HG02588 (cell line): ENCODE measurements around the gene KCNMB4.

ENCODE experiments used
- ATAC-seq: cut with Tn5 transposase; IDR thresholded peaks from one replicate; pipeline ENCODE4 v1.9.1; 2021; ENCODE audit warnings: mild to moderate bottlenecking, moderate library complexity; ENCODE audit not compliant: unreplicated experiment

The KCNMB4 gene, protein sequence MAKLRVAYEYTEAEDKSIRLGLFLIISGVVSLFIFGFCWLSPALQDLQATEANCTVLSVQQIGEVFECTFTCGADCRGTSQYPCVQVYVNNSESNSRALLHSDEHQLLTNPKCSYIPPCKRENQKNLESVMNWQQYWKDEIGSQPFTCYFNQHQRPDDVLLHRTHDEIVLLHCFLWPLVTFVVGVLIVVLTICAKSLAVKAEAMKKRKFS

GRCh38 chr12:70365648-70366518 is at the start of gene KCNMB4:
KCNMB4 (plus strand) TSS chr12:70366290; CDS start chr12:70366735, 445 bp downstream.
- peak; percentile 87 for ATAC-seq

- peak; percentile 94 for ATAC-seq
Measured at GRCh38 chr12:70317781-70318180, 48.3 kb upstream of the KCNMB4 start.

DNA sequence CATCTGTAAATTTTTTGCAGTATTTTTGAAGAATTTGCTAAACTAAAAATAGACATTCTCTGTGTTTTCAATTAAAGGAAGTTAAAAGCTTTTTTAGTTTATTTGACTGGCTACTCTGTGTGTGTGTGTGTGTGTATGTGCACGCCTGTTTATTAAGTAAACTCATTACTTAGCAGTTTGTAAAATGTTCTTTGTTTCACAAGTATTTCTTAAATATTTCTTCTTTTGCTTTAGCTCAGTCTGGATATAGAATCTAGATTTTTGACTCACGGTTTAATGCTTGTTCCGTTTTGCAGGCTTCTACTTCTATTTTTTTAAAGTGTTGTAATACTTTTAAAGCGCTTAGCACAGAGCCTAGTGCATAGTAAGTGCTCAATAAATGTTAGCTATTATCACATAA is 46.5 kb upstream of the KCNMB4 start:
- ATAC-seq = no peak

DNA sequence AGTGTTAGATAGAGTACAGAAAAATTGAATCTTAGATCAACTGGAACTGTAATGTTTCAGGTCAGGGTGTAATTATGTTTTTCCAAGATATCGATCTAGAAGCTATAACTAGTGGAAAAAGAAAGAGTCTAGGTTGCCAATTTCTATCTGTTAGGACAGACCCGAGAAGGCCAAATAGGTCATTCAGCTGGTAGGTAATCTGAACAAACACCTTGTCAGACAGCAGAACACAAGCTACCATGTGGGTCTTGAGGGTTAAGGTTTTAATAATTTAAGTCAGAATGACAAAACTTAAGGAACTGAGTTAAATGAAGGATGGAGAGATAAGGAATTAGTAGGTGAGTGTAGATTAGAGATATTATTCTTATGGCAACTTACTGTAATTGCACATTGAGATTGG is 44.9 kb upstream of the KCNMB4 start:
- no peak for ATAC-seq

- ATAC-seq = no peak
Measured at GRCh38 chr12:70327541-70327940, 38.5 kb upstream of the KCNMB4 start.

DNA sequence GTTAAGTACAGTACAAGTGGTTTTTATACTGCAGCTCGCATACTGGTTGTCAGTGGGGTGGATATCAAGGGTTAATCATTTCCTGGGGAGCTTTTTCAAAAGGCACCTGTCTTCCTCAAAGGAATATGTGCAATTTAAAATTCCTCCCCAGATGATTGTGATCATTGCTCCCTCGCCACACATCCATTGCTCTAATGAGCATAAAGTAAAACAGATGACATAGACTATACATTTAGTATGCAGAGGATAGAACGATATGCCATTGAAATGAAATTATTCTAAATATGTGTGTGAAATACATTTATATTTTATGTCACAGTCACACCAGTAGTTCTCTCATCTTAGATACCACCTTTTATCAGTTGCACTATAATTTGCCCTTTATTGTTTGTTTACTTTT is 36.4 kb upstream of the KCNMB4 start:
- ATAC-seq = no peak

GRCh38 chr12:70330158-70330557 is 35.9 kb upstream of the KCNMB4 start:
- ATAC-seq = no peak

DNA sequence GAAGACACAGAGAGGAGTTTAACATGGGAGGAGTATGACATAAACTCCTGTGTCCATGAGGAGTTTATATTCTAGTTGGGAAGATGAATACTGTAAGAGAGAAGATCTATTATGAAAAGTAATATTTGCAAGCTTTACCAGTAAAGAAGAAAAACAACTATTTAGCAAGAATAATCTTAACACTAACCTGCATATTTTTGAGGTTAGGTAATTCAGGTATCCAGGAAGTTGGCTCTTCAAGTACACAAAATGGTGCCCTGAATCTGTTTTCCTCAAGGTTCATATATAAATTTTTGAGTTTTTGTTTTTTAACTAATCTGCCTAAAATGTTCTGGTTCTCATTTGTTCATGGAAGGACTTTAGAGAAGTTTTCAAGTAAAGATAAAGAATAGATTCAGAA is 33.9 kb upstream of the KCNMB4 start:
- no peak for ATAC-seq

DNA sequence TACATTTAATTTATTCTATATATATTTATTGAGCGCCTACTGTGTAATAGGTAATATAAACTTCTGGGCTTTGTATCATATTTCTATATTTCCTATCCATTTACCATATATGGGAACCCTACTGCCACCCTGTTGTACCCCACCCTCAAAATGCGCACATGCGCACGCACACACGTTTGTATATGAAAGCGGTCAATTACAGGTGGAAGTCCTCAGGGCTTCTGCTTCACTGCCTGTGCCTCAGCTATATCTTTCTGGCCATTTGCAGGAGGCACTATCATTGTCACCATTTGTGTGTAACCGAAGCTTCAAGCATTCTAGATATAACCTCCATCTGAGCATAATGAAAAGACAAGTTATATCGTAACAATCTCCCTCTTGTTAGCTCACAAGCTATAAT is 31.3 kb upstream of the KCNMB4 start:
- no peak for ATAC-seq

GRCh38 chr12:70338531-70338930 is 27.6 kb upstream of the KCNMB4 start:
- ATAC-seq = no peak

GRCh38 chr12:70351076-70351475 is 15.0 kb upstream of the KCNMB4 start:
- no peak for ATAC-seq

DNA sequence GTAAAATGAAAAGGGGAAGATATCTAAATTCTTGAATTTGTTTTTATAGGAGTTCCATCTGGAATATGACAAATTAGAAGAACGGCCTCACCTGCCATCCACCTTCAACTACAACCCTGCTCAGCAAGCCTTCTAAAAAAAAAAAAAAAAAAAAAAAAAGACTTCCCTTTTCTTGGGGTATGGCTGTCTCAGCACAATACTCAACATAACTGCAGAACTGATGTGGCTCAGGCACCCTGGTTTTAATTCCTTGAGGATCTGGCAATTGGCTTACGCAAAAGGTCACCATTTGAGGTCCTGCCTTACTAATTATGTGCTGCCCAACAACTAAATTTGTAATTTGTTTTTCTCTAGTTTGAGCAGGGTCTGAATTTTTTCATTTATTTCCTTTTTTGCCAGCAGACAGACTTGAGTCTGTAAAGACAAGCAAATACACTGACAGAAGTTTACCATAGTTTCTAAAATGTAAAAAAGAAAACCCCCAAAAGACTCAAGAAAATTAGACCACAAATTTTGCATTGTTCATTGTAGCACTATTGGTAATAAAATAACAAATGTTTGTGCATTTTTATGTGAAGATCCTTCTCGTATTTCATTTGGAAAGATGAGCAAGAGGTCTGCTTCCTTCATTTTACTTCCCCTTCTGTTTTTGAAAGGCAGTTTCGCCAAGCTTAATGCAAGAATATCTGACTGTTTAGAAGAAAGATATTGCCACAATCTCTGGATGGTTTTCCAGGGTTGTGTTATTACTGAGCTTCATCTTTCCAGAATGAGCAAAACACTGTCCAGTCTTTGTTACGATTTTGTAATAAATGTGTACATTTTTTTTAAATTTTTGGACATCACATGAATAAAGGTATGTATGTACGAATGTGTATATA is 12.1 kb upstream of the KCNMB4 start:
- ATAC-seq = no peak

GRCh38 chr12:70354787-70355186 is 11.3 kb upstream of the KCNMB4 start:
- ATAC-seq = no peak

DNA sequence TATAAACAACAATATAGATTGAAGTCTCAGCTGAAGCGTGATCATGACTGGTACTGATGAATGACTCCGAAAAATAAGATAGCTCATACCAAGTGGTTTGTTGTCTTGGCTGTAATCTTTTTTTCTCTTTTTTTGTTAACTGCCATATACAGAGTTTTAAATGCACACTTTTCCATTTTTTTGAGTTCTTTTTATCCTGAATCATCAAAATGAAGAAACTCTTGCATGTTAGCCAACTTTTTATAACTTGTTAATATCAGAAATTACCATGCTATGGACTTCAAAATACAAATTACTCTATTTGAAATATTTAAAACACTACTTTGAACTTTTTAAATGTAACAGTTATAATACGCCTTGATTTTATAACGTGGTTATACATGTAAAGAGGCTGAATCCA is 10.1 kb upstream of the KCNMB4 start:
- no peak for ATAC-seq

GRCh38 chr12:70359458-70360197 is 6.5 kb upstream of the KCNMB4 start:
- ATAC-seq = no peak

DNA sequence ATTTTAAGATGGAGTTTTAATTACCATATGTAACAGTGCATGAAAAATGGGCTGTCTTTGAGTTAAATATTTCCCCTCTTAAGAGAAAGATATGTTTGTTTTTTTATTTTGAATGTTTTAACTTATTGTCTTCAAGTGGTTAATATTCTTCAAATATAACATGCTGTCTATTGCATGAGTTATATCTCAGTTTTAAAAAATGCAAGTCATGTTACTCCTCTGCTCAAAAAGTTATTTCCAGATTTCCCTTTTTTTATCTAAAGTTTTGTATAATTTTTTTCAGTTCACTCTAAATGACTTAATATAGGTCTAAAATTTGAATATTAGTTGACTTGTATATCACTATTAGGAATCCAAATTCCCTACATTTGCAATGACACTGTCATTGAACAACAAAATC is 5.9 kb upstream of the KCNMB4 start:
- no peak for ATAC-seq

DNA sequence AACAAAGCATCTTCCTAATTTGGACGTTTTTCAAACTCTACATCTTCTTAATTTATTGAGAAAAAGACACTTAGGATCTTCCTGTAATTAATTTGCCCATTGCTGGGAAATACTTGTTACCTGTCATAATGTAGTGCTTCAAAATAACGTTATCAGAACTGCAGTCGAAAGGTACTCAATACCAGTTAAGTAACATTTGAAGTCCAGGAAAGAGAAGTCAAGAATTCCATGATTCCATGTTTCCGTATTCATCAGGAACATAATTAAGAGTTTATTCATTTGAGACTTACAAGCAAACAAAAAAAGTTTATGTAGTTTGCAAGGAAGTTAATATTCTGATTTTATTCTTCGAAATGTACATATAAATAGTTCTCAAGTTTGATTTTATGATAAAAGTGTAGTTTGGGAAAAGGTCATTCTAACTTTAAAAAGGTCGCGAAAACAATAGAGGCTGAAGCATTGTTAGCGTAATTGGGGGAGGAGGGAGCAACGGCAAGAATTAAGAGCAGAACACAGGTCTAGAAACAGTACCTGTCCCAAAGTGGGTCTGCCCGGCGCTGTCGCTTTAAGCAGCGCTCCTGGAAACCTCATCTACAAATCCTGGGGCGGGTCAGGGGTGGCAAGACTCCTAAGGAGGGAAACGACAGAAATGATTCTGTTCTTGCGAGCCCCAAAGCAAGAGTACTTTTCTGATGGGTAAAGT is 1.2 kb upstream of the KCNMB4 start:
- ATAC-seq = no peak

DNA sequence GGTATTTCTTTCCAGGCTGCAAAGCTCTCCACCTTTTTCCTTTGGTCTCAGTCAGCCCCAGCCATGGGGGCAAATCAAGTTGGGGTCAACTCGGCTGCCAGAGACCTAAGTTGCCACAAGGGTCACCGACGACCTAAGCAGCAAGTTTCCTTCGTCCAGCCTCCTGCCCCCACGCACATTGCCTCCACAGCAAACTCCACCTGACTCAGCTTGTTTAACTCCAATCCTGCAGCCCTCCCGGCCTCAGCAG is 767 bp upstream of the KCNMB4 start:
- no peak for ATAC-seq

- ATAC-seq = peak; percentile 34
Measured at GRCh38 chr12:70366581-70367257, 629 bp downstream of the KCNMB4 start.
